Stimulated activated CD8-positive, alpha-beta memory T cell treated with anti-CD3 and anti-CD28 coated beads, Interleukin-12 subunit alpha, Interleukin-12 subunit beta, amount 100 ng/mL, for 1 hour (primary cell): ENCODE results near the gene TDRD10.

ENCODE experiments used
- DNase-seq: peaks from one replicate; pipeline ENCODE4 v3.0.0-alpha.2; 2020; ENCODE audit warnings: low read depth

The TDRD10 gene, protein sequence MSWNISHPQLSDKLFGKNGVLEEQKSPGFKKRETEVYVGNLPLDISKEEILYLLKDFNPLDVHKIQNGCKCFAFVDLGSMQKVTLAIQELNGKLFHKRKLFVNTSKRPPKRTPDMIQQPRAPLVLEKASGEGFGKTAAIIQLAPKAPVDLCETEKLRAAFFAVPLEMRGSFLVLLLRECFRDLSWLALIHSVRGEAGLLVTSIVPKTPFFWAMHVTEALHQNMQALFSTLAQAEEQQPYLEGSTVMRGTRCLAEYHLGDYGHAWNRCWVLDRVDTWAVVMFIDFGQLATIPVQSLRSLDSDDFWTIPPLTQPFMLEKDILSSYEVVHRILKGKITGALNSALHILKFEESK

DNA sequence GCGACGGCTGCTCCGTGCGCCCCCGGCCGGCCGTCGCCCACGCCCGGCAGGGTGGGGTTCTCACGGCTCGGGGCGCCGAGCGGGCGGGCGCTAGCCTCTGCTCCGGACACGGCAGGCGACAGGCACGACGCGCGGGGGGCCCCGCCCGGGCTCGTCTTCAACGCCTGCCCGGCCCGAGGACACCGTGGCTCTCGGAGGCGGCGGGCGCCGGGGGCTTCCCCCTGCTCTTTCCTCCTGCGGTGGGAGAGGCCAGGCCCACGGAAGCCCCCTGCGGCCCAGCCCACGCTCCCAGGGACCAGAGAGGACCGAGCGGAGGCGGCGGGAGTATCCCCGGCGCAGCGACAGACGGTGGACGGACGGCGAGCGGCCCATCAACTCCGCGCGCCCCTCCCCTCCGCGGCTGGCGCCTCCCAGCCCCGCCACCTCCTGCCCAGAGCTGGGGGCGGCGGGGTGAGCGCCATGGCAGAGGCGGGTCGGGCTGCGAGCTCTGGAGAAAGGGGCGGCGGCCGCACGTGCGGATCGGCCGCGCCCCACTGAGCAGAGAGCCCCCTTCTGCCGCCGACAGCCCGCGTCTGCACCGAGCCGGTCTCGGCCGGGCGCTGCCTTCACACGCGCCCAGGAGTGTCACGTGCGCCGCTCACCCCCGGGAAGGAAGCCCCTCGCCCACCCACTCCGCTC, at the start of gene TDRD10, which contains the start of gene SHE:
TSS of gene TDRD10 (plus strand) at position 154 of the 678 bp plus-strand sequence. CDS start 4,685 bp downstream, outside the sequence.
TSS of gene SHE (minus strand) at position 347 of the 678 bp plus-strand sequence. CDS start 386 bp downstream, outside the sequence.
- no peak for DNase-seq

DNA sequence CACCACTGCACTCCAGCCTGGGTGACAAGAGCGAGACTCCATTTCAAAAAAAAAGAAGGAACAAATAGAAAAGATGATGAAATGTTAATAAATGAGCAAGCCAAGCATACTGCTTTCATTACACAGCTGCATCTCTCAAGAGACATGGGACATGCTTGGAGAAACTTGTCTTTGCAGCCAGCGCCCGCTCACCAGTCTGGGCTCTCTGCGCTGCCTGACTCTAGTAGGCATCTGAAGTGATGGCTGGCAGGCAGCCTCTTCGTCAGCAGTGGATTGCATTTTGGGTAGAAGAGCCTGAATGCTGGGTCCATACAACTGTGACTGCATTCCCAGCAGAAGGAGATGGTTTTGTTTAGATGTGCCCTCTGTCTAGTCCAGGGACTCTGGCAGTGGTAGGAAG, 48.9 kb upstream of the TDRD10 start:
- no peak for DNase-seq

DNA sequence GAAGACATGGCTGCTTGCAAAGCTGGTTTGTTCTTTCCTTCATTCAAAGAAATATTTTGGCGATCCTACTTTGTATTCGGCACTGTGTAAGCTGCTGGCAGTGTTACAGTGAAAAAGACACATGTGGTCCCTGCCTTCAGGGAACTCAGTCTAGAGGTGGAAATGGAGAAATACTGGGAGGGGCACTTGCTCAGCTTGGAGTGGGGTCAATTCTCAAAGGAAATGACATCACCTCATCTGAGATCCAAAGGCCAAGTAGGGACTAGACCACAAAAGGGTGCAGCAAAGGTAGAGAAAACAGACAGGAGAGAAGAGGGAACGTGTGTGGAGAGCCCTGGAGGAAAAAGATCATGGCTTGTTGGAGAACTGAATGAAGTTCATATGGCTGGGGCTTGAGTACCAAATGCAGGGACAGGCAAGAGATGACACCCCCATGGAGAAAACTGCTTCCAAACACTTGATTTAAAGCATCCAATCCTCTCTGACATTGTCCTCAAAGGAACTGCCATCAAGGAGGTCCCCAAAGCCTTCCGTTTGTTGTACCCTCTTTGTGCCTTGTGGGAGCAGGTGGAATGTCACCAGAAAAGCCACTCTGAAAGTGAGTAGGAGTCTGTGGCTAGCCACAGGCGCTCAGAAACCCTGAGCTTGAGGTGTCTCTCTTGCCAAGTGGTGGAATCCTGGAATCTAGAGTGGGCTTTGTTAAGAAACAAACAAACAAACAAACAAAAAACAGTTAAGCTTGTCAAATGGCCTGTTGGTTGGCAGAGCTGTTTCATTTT, 48.3 kb upstream of the TDRD10 start:
- no peak for DNase-seq

DNA sequence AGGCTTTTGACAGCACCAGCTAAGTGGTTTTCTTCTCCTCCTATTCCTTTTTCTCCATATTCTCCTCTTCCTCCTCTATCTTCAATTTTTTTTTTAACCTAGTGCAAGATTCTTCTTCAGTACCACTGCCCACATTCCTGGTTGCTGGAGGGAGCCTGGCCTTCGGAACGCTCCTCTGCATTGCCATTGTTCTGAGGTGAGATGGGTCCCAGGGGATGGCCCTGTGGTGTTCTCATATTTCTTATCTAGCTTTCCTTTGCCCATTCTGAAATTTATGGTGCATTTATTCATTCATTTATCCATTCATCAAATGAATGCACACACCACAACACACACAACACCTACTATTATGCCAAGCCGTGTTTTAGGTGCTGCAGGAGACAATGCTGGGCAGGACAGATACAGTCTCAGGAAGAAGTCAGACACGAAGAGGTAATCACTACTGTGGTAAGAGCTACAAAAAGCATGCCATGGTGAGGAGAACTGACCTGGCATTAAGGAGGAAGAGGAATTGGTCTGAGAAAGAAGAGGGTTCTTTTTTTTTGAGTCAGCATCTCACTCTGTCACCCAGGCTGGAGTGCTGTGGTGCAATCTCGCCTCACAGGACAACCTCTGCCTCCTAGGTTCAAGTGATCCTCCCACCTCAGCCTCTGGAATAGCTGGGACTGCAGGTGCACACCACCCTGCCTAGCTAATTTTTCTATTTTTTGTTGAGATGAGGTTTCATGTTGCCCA, 47.5 kb upstream of the TDRD10 start:
- no peak for DNase-seq

DNA sequence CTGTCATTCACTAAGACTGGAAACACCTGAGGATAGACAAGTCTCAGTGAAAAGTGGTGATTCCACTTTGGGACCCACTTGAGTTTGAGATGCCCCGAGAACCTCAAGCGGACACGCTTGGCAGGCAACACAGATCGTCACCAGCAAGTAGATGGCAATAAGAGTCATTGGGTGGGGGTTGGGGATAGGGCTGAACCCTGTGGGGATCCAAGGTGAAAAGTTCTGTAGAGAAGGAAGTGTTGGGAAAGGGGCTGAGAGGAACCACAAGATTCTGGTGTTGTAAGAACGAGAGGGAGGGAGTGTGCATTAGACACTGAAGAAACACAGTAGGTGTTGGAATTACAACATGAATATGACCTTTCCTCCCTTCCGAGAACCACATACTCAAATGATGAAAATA, 45.4 kb upstream of the TDRD10 start:
- DNase-seq: no peak

DNA sequence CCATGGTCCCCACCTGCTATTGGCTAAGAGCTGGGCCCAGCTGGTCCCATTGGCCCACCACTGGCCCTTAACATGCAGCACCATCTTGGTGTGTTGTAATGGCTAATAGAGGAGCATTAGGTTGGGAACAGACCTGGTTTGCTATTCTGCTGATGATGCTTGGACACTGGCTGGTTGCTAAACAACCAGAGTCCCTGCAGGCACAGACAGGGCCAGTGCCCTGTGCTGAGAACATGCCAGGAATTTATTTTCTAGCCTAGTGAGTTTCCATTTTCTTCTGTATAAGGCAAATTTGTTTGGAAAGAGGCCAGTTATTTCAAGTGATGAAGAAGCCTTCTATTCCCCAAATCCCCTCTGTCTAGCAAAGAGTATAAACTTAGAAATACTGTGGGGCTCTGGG, 42.9 kb upstream of the TDRD10 start:
- no peak for DNase-seq

DNA sequence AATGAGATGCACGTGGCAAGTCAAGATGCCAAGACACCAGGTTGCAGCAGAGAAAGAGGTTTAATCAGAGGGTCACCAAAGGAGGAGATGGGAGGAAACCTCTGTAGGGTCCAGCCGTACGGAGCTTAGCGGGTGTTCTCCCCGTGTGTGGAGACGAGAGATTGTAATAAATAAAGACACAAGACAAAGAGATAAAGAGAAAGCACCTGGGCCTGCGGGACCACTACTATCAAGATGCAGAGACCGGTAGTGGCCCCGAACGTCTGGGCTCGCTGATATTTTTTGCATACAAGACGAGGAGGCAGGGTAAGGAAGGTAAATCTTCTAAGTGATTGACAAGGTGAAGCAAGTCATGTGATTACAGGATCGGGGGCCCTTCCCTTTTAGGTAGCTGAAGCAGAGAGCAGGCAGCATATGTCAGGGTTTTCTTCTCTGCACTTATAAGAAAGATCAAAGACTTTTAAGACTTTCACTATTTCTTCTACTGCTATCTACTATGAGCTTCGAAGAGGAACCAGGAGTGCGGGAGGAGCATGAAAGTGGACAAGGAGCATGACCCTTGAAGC, 41.2 kb upstream of the TDRD10 start:
- DNase-seq: no peak

DNA sequence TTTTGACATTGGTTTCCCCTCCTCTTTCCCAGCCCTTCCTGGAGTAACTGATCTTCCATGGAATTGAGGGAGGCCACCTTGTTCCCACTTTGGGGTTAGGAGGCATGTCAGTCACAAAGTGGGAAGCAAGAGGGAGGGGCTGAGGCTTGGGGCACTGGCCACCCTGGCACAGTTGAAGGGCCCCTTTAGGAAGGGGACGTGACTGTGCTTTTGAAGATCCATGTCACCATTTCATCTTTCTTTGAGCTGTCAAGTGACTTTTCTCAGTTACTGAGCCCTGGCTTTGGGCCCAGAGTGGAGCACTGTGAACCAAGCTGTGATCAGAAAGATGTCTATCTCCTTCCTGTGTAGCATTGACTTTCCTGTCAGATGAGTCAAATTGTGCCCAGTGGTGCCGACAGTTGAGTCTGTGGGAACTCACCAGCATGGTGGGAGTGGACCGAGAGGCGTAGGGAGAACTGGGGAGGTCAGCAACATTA, 38.5 kb upstream of the TDRD10 start:
- peak; percentile 28 for DNase-seq

DNA sequence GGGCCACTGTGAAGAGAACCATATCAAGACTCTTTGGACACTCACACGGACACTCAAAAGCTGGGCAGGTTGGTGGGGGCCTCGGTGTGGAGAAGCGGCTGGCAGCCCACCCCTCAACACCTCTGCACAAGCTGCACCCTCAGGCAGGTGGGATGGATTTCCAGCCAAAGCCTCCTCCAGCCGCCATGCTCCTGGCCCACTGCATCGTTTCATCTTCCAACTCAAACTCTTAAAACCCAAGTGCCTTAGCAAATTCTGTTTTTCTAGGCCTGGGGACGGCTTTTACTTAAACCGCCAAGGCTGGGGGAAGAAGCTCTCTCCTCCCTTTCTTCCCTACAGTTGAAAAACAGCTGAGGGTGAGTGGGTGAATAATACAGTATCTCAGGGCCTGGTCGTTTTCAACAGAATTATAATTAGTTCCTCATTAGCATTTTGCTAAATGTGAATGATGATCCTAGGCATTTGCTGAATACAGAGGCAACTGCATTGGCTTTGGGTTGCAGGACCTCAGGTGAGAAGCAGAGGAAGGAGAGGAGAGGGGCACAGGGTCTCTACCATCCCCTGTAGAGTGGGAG, 36.3 kb upstream of the TDRD10 start:
- DNase-seq: no peak

DNA sequence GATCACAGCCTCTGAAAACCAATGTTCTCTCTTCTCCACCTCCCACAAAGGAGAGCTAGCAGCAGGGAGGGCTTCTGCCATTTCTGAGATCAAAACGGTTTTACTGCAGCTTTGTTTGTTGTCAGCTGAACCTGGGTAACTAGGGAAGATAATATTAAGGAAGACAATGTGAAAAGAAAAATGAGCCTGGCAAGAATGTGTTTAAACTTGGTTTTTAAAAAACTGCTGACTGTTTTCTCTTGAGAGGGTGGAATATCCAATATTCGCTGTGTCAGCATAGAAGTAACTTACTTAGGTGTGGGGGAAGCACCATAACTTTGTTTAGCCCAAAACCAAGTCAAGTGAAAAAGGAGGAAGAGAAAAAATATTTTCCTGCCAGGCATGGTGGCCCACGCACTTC, 35.8 kb upstream of the TDRD10 start:
- no peak for DNase-seq

DNA sequence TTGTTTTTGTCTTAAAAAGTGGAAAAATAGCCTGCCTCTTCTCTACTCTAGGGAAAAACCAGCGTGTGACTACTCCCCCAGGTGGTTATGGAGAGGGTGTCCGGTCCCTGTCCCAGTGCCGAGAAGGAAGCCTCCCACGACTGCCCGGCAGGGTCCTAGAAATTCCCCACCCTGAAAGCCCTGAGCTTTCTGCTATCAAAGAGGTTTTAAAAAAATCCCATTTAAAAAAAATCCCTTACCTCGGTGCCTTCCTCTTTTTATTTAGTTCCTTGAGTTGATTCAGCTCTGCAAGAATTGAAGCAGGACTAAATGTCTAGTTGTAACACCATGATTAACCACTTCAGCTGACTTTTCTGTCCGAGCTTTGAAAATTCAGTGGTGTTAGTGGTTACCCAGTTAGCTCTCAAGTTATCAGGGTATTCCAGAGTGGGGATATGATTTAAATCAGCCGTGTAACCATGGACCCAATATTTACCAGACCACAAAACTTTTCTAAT, 35.0 kb upstream of the TDRD10 start:
- no peak for DNase-seq

DNA sequence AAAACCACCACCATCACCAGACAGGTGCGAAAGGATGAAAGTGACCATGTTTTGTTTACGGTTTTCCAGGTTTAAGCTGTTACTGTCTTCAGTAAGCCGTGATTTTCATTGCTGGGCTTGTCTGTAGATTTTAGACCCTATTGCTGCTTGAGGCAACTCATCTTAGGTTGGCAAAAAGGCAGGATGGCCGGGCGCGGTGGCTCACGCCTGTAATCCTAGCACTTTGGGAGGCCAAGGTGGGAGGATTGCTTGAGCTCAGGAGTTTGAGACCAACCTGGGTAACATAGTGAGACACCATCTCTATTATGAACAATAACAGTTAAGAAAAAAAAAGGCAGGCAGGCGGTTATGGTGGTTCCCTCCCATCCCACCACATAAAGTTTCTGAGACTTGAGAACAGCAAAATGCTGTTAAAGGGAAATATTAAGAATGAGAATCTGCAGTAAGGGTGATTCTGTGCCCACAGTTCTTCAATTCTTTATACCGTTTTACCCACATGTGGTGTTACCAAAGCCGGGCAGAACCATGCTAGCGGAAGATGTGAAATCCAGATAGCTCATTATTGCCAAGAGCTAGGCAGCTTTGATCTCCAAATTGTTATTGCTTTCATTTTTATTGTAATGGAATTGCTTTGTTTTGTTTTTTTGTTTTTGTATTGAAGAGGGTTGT, 34.5 kb upstream of the TDRD10 start:
- no peak for DNase-seq

DNA sequence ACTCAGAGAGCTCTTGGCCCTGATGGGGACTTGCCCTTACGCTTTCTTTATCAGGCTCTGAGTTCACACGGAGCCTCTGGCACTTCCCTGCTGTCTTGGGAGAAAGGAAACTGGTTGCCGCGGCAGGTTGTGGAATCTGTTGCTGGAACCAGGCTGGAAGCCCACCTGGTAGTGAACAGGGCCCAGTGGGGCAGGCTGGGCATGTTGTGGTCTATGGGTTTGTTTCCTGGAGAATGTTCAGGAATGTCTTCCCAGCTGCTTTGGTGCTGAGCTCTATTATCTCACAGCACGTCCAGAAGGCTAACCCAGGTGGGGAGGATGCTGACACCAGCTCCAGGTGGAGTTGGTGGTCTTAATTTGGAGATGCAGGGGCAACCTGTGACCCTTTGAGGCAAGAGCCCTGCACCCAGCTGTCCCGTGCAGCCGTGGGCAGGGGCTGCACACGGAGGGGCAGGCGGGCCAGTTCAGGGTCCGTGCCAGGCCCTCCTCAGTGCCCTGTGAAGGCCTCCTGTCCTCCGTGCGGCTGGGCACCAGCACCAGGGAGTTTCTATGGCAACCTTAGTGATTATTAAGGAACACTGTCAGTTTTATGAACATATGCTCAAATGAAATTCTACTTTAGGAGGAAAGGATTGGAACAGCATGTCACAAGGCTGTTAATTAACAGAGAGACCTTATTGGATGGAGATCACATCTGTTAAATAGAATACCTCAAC, 33.3 kb upstream of the TDRD10 start:
- DNase-seq: no peak

DNA sequence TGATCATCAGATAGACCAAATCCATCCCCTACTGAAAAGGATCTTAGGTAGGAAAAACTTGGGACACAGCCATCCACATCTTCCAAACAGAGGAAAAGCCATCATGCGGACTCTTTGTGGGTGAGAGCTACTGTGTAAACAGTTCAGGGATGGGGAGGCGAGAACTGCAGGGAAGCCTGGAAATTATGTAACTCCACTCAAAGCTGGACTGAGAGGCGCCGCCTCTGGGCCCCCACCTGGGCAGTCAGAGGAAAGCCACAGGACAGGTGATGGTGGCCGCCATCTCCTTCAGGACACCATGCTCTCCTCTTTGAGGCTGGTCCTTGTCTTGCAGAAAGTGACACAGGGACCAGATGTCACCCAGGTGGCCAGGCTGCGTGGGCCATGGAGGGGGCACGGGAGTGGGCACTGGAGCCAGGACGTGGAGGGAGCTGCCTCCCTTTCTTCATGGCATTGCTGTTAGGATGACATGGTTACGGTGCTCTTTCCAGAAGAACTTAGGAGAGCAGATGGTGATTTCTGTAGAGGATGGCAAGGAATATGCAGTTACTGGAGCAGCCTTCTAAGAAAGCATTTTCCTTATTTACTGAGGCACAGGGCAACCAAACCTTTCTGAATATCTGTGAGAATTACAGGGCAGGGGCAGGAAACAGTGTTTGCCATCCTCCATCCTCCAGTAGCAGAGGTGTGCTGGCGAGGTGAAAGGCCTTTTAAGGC, 32.0 kb upstream of the TDRD10 start:
- no peak for DNase-seq

DNA sequence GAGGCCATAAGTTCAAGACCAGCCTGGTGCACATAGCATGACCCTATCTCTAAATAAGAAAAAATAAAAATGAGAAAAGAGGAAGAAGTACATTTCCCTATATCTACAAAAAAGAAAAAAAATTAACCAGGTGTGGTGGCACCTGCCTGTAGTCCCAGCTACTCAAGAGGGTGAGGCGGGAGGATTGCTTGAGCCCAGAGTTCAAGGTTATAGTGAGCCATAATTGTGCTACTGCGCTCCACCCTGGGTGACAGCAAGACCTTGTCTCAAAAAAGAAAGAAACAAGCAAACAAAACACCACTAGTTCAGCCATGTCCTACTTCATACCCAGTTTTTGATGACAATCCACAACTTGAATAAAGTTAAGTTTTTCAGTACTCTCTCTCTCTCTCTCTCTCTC, 30.7 kb upstream of the TDRD10 start:
- no peak for DNase-seq

DNA sequence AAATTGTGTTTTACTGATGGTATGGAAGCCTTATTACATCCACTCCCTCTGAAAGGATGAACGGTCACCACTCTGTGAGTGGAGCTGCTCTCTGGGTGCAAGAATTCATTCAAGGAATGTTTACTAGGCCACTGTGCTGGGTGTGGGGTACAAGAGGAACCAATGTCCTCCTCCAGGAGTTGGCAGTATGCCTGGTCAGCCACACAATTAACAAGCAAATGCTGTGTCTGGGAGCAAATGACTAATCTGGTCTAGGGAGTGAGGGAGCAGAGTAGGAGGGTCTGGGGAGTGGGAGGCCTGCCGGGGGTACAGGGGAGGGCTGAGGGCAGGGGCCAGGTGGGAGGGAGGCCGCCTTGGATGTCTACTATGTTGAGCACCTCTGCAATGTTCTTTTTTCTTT, 27.2 kb upstream of the TDRD10 start:
- no peak for DNase-seq

DNA sequence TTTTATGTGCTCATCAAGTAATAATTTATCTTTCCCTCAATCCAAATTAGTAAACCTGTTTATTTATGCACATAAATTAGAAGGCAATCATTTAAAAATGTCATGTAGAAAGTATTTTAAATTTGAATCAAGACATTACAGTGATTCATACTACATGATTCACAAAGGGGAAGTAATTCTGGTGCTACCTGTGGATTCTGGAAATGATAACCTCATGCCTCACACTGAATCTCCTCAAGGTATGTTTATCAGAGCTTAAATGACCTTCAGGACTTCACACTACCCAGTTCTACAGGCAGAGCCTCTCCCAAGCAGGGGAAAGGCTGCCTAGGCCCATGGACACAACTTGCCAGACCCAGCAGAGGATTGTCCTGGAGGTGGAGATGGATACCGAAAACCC, 25.2 kb upstream of the TDRD10 start:
- DNase-seq: no peak

DNA sequence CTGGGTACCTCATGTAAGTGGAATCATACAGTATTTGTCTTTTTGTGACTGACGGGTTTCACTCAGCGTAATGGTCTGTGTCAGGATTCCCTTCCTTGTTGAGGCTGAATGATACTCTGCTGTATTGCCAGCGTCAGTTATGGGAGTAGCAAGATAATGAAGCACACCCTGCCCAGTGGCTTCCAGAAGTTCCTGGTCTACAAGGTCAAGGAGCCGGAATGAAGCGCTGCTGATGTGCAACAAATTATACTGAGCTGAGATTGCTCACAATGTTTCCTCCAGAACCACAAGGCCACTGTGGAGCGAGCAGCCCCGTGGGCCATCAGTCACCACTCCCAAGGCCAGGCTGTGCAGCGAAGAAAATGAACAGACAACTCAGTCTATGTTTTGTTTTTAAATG, 24.0 kb upstream of the TDRD10 start:
- DNase-seq: no peak

DNA sequence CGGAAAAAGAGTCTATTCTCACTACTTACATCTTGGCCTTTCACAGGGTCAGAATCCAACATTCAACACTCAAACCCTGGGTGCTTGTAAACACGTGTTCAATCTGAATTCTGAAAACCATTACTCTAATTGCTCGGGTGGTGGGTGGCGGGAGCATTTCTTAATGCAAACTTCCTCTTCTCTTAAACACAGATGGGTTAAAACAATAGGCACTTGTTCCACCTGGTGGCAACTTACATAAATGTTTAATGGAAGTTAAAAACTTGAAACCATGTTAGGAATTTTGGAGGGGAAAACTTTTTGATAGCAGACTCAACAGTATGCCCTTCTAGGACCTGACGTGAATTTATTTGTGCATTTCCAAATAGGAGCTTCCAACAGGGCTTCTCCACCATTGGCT, 23.4 kb upstream of the TDRD10 start:
- DNase-seq: no peak
